Activated T-helper 1 cell treated with anti-CD3 and anti-CD28 coated beads, Interleukin-2, amount 50 U/mL, for 16 hours (primary cell): ENCODE data around the gene NPIPA1.
"Not testable (repeated sequence)": the region's sequence is repeated elsewhere in the genome, so short reads cannot be mapped to it uniquely, and the experiment has no call there.

Experiments used
- DNase-seq, 2 donors: peaks; one replicate each; pipeline ENCODE4 v3.0.0-alpha.2; 2020; ENCODE audit warnings: low read depth in 1 of 2, low spot score in 1 of 2

The NPIPA1 gene

GRCh38 chr16:14937143-14937542 is at the start of gene NPIPA1:
TSS of gene NPIPA1 (plus strand) at chr16:14937443. CDS start at chr16:14937443, 0 bp downstream.
- not testable (repeated sequence) for DNase-seq

DNA sequence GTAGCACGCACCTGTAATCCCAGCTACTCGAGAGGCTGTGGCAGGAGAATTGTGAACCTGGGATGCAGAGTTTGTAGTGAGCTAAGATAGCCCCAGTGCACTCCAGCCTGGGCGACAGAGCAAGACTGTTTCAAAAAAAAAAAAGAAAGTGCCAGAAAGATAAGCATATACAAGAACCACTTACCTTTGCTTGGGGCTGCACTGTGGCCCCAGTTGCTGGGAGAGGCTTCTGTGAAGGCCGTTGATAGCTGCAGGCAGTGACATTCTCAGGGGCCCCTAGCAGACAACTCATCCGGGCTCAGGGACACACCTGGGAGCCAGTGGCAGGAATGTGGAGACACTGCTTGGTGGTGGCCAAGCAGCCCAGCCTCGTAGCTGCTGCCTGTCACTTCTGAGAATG is 45.1 kb upstream of the NPIPA1 start:
- not testable (repeated sequence) for DNase-seq

DNA sequence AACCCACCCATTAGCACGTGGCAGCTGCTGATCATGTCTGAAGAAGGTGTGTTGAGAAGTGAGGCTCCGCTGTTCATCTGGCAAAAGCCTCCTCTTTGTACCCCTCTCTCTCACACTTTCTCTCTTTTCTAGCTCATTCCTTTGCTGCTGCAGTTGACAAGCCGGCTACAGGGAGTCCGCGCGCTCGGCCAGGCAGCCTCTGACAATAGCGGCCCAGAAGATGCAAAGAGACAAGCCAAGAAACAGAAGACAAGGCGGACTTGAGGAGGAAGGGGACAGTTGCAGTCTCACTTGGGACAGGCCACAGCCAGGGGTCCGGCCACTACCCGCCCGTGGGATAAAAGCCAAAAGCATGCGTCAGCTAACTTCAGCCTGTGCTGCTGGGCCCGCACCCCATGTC is 41.9 kb upstream of the NPIPA1 start:
- DNase-seq, result not testable (repeated sequence)

DNA sequence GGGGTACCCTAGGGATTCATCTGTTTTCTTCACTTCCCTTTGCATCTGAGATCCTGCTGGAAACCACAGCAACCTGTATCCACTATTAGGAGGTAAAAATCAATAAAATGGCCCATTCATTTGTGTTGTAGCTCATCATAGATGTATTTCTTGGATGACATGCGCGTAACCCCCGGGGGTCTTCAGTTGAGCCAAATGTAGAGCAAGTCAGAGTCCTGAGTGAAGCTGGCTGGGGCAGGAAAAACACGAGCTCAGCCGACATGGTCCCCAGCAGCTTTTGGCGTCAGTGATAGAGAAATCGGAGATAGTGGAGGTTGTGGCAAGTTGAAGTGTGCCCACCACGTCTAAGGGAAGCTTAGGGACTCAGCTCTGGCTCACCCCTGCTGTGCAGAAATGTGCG is 41.2 kb upstream of the NPIPA1 start:
- DNase-seq, result not testable (repeated sequence)

DNA sequence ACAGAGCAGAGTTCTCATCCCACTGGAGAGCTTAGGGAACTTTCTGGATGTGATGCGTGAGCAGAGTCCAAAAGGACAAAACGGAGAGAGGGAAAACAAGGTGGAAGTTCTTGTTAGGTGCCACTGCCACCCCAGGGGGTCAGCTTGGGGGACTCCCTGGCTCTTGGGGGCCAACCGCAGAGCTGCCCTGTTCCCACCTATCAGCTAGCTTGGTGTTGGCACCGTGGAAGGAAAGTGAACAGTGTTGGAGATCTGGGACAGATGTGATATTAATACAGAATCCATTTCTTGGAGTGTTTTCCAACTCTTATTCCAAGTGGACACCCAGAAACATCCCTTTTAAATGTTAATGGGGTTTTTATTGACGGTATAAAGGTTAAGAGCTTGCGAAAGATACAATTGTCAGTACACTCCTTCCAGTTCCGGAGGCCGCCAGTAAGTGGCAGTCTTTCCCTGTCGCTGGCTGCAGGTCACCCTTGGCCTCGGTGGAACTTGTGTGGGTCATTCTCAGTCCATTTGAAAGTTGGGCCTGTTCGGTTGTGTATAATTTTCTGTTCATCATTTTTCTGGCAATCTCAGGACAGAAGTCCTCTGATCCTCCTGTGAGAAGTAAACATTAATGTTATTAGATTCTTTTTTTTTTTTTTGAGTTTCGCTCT is 40.1 kb upstream of the NPIPA1 start:
- not testable (repeated sequence) for DNase-seq

DNA sequence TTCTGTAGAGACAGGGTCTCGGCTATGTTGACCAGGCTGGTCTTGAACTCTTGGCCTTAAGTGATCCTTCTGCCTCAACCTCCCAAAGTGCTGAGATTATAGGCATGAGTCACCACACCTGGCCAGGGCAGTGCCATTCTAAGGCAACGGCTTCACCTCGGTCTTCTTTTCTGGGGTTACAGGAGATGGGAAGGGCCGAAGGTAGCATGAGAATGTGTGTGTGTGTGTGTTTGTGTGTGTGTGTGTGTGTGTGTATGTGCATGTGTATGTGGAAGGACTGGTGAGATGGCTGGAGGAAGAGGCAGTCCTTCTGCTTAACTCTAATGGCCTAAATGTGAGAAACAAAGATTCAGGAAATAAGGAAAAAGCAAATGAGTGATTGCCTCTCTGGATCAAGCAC is 39.1 kb upstream of the NPIPA1 start:
- not testable (repeated sequence) for DNase-seq

DNA sequence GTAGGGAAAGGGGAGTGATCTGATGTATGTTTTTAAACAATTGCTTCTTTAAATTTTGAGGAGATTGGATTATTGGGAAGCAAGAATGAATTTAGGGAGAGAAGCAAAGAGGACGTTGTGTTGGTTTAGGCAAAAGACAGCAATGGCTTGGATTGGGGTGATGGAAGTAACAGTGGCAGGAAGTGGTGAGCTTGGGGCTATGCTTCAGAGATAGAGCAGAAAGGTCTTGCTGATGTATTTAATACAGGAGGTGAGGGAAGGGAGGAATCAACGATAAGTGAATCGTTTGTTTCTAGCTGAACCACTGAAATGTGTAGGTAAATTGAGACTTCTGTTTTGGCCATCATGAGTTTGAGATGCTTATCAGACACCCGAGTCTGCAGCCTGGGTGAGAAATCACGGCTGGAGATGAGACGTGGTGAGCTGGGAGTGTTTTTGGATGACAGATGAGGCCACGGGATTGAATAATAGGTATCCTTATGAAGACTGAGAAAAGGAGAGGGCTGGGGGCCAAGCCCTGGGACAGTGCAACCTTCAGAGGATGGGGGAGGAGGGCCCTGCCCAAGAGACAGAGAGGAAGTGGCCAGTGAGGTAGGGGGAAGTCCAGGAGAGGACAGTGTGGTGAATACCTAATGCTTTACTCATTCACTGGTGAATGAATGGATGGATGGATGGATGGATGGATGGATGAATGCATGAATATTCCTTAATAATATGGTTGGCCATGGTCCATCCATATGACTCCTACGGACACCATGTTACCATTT is 33.9 kb upstream of the NPIPA1 start:
- not testable (repeated sequence) for DNase-seq

DNA sequence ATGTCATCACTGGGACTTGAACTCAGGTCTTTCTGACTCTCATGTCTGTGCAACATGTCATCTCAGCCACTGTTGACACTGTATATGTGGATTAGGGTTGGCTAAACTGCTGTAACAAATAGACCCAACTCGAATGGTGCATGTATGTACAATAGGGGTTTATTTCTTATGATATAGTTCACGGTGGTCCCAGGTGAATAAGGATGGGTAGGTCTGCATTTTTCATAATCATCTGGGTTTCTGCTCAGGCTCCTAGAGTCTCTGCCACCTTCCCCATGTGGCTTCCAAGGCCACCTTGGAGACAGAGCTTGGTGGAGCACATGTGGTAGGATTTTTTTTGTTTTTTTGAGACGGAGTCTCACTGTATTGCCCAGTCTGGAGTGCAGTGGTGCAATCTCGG is 27.5 kb upstream of the NPIPA1 start:
- DNase-seq, result not testable (repeated sequence)

GRCh38 chr16:14910833-14911629 is 26.2 kb upstream of the NPIPA1 start:
- DNase-seq, result not testable (repeated sequence)

DNA sequence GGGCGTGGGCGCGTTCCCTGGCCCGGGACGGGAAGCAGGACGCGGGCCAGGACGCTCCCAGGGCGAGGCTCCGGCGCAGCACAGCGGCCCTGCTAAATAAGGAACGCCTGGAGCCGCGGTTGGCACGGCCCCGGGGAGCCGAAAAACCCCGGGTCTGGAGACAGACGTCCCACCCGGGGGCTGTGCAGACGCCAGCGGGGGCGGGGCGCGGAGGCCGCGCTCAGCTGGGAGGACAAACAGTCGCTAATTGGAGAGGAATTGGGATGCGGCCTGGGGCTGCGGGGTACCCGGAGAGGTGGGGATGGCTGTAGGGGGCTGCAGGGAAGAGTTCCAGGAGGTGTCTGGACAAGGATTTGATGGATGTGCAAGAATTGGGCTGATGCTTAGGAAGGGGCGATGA is 25.3 kb upstream of the NPIPA1 start:
- peak; percentile 20 to 42 for DNase-seq

DNA sequence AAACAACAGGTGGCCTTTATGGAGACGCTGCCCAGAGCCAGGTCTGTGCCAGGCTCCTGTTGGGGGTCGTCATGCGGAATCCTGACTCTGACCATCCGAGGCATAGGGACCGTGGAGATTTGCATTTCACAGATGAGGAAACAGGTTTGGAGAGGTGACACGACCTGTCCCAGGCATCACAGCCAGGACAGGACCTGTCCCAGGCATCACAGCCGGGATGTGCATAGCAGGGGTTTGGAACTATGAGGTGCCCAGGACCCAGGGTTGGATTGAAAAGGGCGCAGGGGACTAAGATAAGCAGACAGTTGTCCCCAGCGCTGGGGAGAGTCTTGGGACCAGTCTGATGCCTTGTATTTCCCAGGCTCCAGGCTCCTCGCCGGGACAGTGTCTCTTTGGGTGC is 24.7 kb upstream of the NPIPA1 start:
- not testable (repeated sequence) for DNase-seq

- DNase-seq, result not testable (repeated sequence)
Observed at GRCh38 chr16:14918504-14918903, 18.7 kb upstream of the NPIPA1 start.

DNA sequence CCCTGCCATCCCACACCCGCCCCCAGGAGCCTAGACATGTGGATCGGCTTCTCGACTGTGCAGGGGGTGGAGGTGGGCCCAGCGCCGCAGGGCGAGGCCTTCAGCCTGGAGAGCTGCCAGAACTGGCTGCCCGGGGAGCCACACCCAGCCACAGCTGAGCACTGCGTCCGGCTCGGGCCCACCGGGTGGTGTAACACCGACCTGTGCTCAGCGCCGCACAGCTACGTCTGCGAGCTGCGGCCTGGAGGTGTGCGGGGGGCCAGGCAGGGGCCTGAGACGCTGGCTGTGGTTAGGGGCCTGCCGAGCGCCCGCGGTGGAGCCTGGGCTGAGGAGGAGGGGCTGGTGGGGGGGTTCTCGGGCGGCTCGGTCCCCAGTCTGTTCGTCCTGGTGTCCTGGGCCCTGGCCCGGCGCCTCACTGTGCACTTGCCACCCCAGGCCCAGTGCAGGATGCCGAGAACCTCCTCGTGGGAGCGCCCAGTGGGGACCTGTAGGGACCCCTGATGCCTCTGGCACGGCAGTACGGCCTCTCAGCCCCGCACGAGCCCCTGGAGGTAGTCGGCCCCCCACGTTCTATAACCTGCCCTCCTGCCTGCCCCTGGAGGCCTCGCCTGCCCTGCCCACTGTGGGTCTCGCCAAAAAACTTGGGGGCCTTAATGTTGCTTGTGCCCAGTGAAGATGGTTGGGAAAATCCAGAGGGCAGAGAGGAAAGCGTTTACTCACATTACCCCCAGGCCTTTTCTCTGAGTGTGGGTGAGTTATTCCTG is 17.2 kb upstream of the NPIPA1 start:
- DNase-seq, result not testable (repeated sequence)

- not testable (repeated sequence) for DNase-seq
Observed at GRCh38 chr16:14922285-14922684, 15.0 kb upstream of the NPIPA1 start.

GRCh38 chr16:14922968-14923367 is 14.3 kb upstream of the NPIPA1 start:
- not testable (repeated sequence) for DNase-seq

DNA sequence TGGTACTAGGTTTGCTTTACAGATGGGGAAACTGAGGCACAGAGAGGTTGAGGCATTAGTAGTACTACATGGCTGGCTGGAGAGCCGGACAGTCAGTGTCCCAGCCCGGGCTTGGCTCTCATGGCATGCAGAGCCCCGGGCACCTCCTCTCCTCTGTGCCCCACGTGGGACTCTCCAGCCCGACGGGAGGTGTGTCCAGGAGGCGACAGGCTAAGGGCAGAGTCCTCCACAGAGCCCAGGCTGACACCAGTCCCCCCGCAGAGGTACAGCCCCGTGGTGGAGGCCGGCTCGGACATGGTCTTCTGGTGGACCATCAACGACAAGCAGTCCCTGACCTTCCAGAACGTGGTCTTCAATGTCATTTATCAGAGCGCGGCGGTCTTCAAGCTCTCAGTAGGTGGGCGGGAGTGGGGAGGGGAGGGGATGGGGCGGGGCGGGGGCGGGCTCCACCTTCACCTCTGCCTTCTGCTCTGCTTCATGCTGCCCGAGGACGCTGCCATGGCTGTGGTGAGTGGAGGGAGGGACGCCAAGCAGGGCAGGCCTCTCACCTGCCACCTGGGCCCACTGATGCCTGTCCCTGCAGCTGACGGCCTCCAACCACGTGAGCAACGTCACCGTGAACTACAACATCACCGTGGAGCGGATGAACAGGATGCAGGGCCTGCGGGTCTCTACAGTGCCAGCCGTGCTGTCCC is 13.7 kb upstream of the NPIPA1 start:
- not testable (repeated sequence) for DNase-seq

DNA sequence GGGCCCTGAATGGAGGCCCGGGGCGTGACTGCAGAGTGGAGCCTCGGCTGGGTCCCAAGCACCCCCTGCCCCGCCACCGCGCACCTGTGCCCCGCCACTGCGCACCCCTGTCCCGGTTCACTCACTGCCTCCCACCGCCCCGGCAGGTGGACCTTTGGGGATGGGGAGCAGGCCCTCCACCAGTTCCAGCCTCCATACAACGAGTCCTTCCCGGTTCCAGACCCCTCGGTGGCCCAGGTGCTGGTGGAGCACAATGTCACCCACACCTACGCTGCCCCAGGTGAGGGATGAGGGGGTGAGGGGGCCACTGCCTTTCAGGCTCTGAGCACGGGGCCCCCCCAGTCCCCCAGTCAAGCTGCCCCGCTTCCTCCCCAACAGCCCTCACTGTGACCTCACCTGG is 12.9 kb upstream of the NPIPA1 start:
- DNase-seq, result not testable (repeated sequence)

- not testable (repeated sequence) for DNase-seq
Observed at GRCh38 chr16:14924982-14925381, 12.3 kb upstream of the NPIPA1 start.

GRCh38 chr16:14928064-14928714 is 9.1 kb upstream of the NPIPA1 start:
- DNase-seq, result not testable (repeated sequence)

DNA sequence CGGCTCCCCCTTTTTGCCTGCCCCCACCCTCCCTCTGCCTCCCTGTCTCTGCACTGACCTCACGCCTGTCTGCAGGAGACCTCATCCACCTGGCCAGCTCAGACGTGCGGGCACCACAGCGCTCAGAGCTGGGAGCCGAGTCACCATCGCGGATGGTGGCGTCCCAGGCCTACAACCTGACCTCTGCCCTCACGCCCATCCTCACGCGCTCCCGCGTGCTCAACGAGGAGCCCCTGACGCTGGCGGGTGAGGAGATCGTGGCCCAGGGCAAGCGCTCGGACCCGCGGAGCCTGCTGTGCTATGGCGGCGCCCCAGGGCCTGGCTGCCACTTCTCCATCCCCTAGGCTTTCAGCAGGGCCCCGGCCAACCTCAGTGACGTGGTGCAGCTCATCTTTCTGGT is 8.1 kb upstream of the NPIPA1 start:
- not testable (repeated sequence) for DNase-seq
